PC-9 (cell line): ENCODE results near the gene EPHB1.

Source experiments
- CTCF ChIP-seq: fragments of 200-600 bp; sonication (generic); conservative IDR thresholded peaks from 2 replicates; pipeline ENCODE4 v1.6.1; 2017; ENCODE audit warnings: mixed run types, antibody characterized with exemption, mild to moderate bottlenecking, moderate library complexity
- EZH2 ChIP-seq: fragments of 200-600 bp; sonication (generic); IDR thresholded peaks from 2 replicates; pipeline ENCODE4 v1.8.0; 2017; ENCODE audit warnings: antibody characterized with exemption, low read depth

GRCh38 chr3:134793562-134793961, 1.5 kb upstream of the EPHB1 start:
- TF ChIP-seq EZH2 (no peak), CTCF (no peak)
